K562 (cell line): ENCODE results near the gene EVPL. TPM values are rescaled to one million over a fixed set of nuclear protein-coding genes. Genes with fewer than 3 reads are reported as not detected.
A peak's percentile ranks its signal among the peaks of the same experiment; 100 is the strongest.

Experiments used
- ATAC-seq: fragments of 200-7000 bp; cut with Tn5 transposase; 3 replicates; pipeline ENCODE4 v1.9.1; 2020; ENCODE audit warnings: moderate library complexity
- BruUV-seq: library from RNA; stranded (reverse); fragments of 400-500 nt; replicated peaks from 2 replicates; lab custom pipeline; 2021; lab: Mats Ljungman, UMichigan
- CTCF ChIA-PET: fragments of 300-600 bp; formaldehyde crosslinking; extraction: SDS; loops from one replicate; lab custom pipeline; 2021; ENCODE audit warnings: low intra/inter-chr PET ratio; lab: Yijun Ruan, JAX
- POLR2A ChIA-PET: fragments of 300-600, 350-650 bp; sonication (Branson Sonifier 250); formaldehyde crosslinking; extraction: SDS; loops from one replicate; lab custom pipeline; 2021; ENCODE audit warnings: antibody characterized with exemption, inconsistent platforms; lab: Yijun Ruan, JAX
- DNase-seq, 4 experiments: peaks; one replicate each; pipeline versions ENCODE4 v3.0.0 to v3.0.0-alpha.2; 2011 to 2018; ENCODE audit warnings: low spot score in 3 of 4, mixed read lengths in 3 of 4; ENCODE audit errors: extremely low read depth in 1 of 4
- FAIRE-seq: peaks from 2 replicates; lab custom pipeline; 2011; peaks lifted over from hg19 to GRCh38; lab: Jason Lieb, UNC
- H2AFZ ChIP-seq: 2 replicates; pipeline ENCODE4 v1.6.0; 2011; ENCODE audit warnings: low read depth, low read length, control low read depth, inconsistent platforms
- H3K27ac ChIP-seq: fragments of 200-600 bp; 3 replicates; pipeline ENCODE4 v1.8.0; 2011; ENCODE audit warnings: low read depth, mild to moderate bottlenecking, control low read depth, inconsistent platforms, low read length, moderate library complexity, mixed read lengths; ENCODE audit errors: extremely low read depth
- H3K27me3 ChIP-seq, 2 experiments: fragments of 300-600 bp in 1 of 2; 2 replicates in 1 of 2; 3 replicates in 1 of 2; pipeline versions ENCODE4 v1.6.0 to v1.8.0; 2011; ENCODE audit warnings: inconsistent platforms in 2 of 2, low read length in 2 of 2, mild to moderate bottlenecking in 1 of 2, mixed read lengths in 1 of 2, moderate library complexity in 1 of 2; ENCODE audit not compliant: control insufficient read depth in 2 of 2, insufficient read depth in 2 of 2
- H3K36me3 ChIP-seq: fragments of 300-600 bp; 3 replicates; pipeline ENCODE4 v1.8.0; 2011; ENCODE audit warnings: mild to moderate bottlenecking, low read length, inconsistent platforms; ENCODE audit not compliant: control insufficient read depth, insufficient read depth
- H3K4me1 ChIP-seq, 2 experiments: fragments of 200-600 bp in 1 of 2; replicated peaks in 1 of 2; 2 replicates in 1 of 2; 3 replicates in 1 of 2; pipeline versions ENCODE4 v1.5.1 to v1.8.0; 2011; ENCODE audit warnings: inconsistent platforms in 2 of 2, low read length in 2 of 2, mild to moderate bottlenecking in 1 of 2, mixed read lengths in 1 of 2, moderate library complexity in 1 of 2; ENCODE audit not compliant: control insufficient read depth in 2 of 2, insufficient read depth in 2 of 2
- H3K4me2 ChIP-seq: 2 replicates; pipeline ENCODE4 v1.6.1; 2011; ENCODE audit warnings: low read length, control low read depth, inconsistent platforms, mixed read lengths; ENCODE audit not compliant: insufficient read depth
- H3K4me3 ChIP-seq: fragments of 200-600 bp; sonication (generic), shearing (Covaris generic); 2 replicates; pipeline ENCODE4 v1.5.1; 2016; ENCODE audit warnings: control low read depth, inconsistent platforms
- H3K79me2 ChIP-seq: fragments of 200-600 bp; 3 replicates; pipeline ENCODE4 v1.8.0; 2011; ENCODE audit warnings: low read length, inconsistent platforms; ENCODE audit not compliant: control insufficient read depth, insufficient read depth
- H3K9ac ChIP-seq, 2 experiments: 2 replicates each; pipeline versions ENCODE4 v1.6.0 to v1.6.1; 2011; ENCODE audit warnings: low read depth in 2 of 2, low read length in 2 of 2, control low read depth in 1 of 2, inconsistent platforms in 1 of 2, mild to moderate bottlenecking in 1 of 2, mixed read lengths in 1 of 2; ENCODE audit not compliant: insufficient read depth in 1 of 2
- H3K9me1 ChIP-seq: one replicate; pipeline ENCODE4 v1.6.0; 2011; ENCODE audit warnings: inconsistent platforms, mild to moderate bottlenecking, low read length, moderate library complexity; ENCODE audit not compliant: control insufficient read depth, insufficient read depth
- H3K9me3 ChIP-seq: replicated peaks from 2 replicates; pipeline ENCODE4 v1.5.1; 2011; ENCODE audit warnings: low read depth, low read length, inconsistent platforms; ENCODE audit not compliant: control insufficient read depth, insufficient read depth
- H4K20me1 ChIP-seq: replicated peaks from 2 replicates; pipeline ENCODE4 v1.6.1; 2011; ENCODE audit warnings: low read length, inconsistent platforms, mixed read lengths; ENCODE audit not compliant: control insufficient read depth, insufficient read depth
- POLR2G ChIP-seq: fragments of 200-400 bp; formaldehyde crosslinking; IDR thresholded peaks from 2 replicates; pipeline ENCODE4 v1.6.1; 2017; ENCODE audit warnings: low read depth, mild to moderate bottlenecking, antibody characterized with exemption, low read length, moderate library complexity
- XRCC3 ChIP-seq: fragments of 450-650 bp; IDR thresholded peaks from 2 replicates; pipeline ENCODE4 v1.6.1; 2017; ENCODE audit warnings: mild to moderate bottlenecking, moderate library complexity
- WGBS: fragments of 100-300 bp; shearing (Covaris generic); methylation state at CpG from one replicate; pipeline ENCODE4 v1.1.6; 2016; ENCODE audit warnings: low coverage, mixed read lengths; ENCODE audit not compliant: insufficient coverage; ENCODE audit errors: missing lambda C conversion rate; 5-methylcytosine and 5-hydroxymethylcytosine counted together
- in situ Hi-C: fragments of 300-500 bp; cut with MboI; formaldehyde crosslinking; loops from 4 replicates; pipeline ENCODE4 v1.15.0; 2018; ENCODE audit warnings: inconsistent platforms, mixed read lengths
- intact Hi-C: fragments of 100-400 bp; cut with micrococcal nuclease; formaldehyde crosslinking; loops from 2 replicates; pipeline ENCODE4 v1.14.2; 2022
- polyA plus RNA-seq, 8 experiments: library from polyadenylated mRNA; depleted of rRNA in 4 of 8; stranded (reverse) in 5 of 8; unstranded in 3 of 8; fragments of >200 nt; fragmentation: Nextera tagmentation in 2 of 8; fragmentation: Illumina TruSeq in 1 of 8; extraction: Ambion mirVana in 2 of 8; extraction: Trizol in 1 of 8; gene quantifications; 2 replicates each; pipeline versions ENCODE4 v1.2.1 to v1.2.3, GENCODE V29; 2011 to 2014; ENCODE audit warnings: inconsistent platforms in 1 of 8, missing spikeins in 1 of 8
- total RNA-seq, 7 experiments: library from RNA; depleted of rRNA in 6 of 7; stranded (reverse); fragments of >200 nt in 6 of 7; fragmentation: Illumina TruSeq in 2 of 7; extraction: Trizol in 2 of 7; gene quantifications; 2 replicates each; pipeline versions ENCODE4 v1.2.1 to v1.2.3, GENCODE V29; 2011 to 2021; ENCODE audit warnings: low replicate concordance in 1 of 7

The EVPL gene
- total and polyA plus RNA-seq, 9 of the 15 experiments (the other 6 are each of a cell fraction or from before 2014, with no cell fraction given), result 0.08 to 0.18 (median 0.16) TPM; not detected in 5

GRCh38 chr17:76007131-76007849 lies 19.8 kb downstream of the EVPL start:
- peak; percentile 29; the same call in 1 of the 2 replicates for TF ChIP-seq POLR2G
- TF ChIP-seq XRCC3, result no peak
- no TSS peak for BruUV-seq
- H3K27ac ChIP-seq, result no peak overlapping the region
- H3K9me3 ChIP-seq, result no peaks in the 10 kb centered on the region
- FAIRE-seq (no peak), DNase-seq (no peak), ATAC-seq (no peak)
- no peak overlapping the region for H3K4me2 ChIP-seq
- no peaks in the 10 kb centered on the region for H4K20me1 ChIP-seq
- no peaks in the 10 kb centered on the region for H3K9me1 ChIP-seq
- WGBS, result 41% methylated on average over 35 of the region's 39 CpGs
- H3K4me3 ChIP-seq, result no peak overlapping the region
- H3K4me1 ChIP-seq, result peaks cover 0 to 34% of the 10 kb centered on the region in 2 experiments; a peak in 3 of 5 replicates
- H3K9ac ChIP-seq, result peak overlapping the region in 1 of 2 experiments; percentile 31; a peak in 1 of 4 replicates
- H3K36me3 ChIP-seq, result peaks cover 7% of the 10 kb centered on the region; the same call in 2 of the 3 replicates
- intact Hi-C loops (loop anchor here (10.0 kb wide), 1 partner anchor 252 kb away; no protein-coding TSS in a partner anchor), in situ Hi-C loops (loop anchor here (5.0 to 10.0 kb wide), 3 partner anchors 100 to 285 kb away; a partner anchor contains a TSS)
- no peaks in the 10 kb centered on the region for H3K79me2 ChIP-seq
- peaks cover 37 to 51% of the 10 kb centered on the region in 2 experiments for H3K27me3 ChIP-seq
- POLR2A ChIA-PET, result interaction anchor here (0.6 to 1.8 kb wide), 7 partner anchors 12 to 261 kb away, joined by 3 to 5 read pairs (median 4); no protein-coding TSS in a partner anchor
- H2AFZ ChIP-seq, result no peak overlapping the region
- CTCF ChIA-PET, result interaction anchor here (3.7 kb wide), 1 partner anchor 102 kb away, joined by 47 read pairs; the partner anchor contains the start of gene MRPL38
